IMR-90 (cell line): ENCODE results near the gene GPBAR1.

Experiments
- FOS ChIP-seq: fragments of 150-350 bp; IDR thresholded peaks from 2 replicates; pipeline ENCODE4 v1.6.1; 2016; ENCODE audit warnings: low read depth, low read length
- POLR2A ChIP-seq: IDR thresholded peaks from 2 replicates; pipeline ENCODE4 v1.6.1; 2012; ENCODE audit warnings: mild to moderate bottlenecking, low read depth, low read length
- TF ChIP-seq, protein P1 (sequence below): conservative IDR thresholded peaks from 2 replicates; pipeline ENCODE4 v1.5.1; 2012; ENCODE audit warnings: mild to moderate bottlenecking, low read depth, low read length, improper control_type of control experiment

DNA sequence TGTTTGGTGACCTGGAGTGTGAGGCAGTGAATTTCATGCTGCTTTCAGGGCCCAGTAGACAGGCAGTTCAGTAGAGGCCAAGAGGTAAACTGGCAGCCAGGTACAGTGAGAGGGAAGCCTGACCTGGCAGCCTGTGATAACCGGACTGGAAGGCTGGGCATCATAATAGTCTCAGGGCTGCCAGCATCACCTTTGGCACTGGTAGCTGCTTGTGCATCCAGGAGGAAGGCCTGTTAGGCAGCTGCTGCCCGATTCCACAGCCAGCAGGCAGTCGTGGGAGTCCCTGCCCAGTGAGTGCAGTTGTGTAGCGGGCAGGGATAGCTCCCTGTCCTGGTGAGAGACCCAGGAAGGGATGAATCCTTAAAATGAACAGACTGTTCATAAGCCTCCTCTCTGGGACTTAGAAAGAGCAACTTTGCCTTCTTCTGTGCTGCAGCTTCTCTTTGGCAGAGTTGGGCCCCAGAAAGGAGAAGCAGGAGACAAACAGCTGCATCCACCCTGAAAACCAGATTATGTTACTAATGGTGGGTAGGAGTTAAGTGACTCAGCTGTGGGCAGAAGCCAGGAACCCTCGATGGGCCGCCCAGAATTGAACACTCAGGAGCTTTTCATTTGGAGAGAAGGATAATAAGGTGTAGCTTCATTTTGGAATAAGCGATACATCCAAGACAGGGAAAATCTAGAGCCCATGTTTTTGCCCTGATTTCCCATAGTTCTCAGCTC is 8.1 kb upstream of the GPBAR1 start:
- no peak for TF ChIP-seq FOS
- TF ChIP-seq, protein P1, sequence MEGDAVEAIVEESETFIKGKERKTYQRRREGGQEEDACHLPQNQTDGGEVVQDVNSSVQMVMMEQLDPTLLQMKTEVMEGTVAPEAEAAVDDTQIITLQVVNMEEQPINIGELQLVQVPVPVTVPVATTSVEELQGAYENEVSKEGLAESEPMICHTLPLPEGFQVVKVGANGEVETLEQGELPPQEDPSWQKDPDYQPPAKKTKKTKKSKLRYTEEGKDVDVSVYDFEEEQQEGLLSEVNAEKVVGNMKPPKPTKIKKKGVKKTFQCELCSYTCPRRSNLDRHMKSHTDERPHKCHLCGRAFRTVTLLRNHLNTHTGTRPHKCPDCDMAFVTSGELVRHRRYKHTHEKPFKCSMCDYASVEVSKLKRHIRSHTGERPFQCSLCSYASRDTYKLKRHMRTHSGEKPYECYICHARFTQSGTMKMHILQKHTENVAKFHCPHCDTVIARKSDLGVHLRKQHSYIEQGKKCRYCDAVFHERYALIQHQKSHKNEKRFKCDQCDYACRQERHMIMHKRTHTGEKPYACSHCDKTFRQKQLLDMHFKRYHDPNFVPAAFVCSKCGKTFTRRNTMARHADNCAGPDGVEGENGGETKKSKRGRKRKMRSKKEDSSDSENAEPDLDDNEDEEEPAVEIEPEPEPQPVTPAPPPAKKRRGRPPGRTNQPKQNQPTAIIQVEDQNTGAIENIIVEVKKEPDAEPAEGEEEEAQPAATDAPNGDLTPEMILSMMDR = no peak
- no peak for TF ChIP-seq POLR2A
